ENCODE measurements around the gene COA8. TPM values are rescaled to one million over a fixed set of nuclear protein-coding genes. Genes with fewer than 3 reads are reported as not detected.

COA8 gene
- total and polyA plus RNA-seq, 2 of the 13 experiments (the other 11 are each of a cell fraction or from before 2014, with no cell fraction given) = 10.9 to 25.1 TPM

DNA sequence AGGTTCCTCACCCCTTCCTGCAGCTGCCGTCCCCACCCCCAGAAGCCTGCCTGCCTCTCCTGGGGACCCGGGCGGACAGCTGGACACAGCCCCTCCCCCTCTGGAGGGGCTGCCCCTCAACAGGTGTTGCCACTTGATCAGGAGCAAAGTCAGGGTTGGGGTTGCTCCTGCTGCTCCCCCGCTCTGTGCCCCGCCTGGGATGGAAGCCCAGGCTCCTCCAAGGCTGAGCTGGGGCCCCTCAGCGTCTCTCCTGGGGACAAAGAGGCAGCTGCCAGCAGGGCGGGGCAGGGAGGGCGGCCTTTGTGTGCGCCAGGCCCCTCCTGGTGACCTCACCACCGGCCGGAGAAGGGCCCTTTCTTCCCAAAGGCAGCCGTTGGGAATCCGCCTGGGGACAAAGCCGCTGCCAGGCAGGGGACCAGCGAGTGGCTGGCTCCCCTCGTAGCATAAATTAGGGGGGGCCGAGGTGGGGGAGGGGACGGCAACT, 20.1 kb upstream of the COA8 start (continued):
- TF ChIP-seq, protein P1, sequence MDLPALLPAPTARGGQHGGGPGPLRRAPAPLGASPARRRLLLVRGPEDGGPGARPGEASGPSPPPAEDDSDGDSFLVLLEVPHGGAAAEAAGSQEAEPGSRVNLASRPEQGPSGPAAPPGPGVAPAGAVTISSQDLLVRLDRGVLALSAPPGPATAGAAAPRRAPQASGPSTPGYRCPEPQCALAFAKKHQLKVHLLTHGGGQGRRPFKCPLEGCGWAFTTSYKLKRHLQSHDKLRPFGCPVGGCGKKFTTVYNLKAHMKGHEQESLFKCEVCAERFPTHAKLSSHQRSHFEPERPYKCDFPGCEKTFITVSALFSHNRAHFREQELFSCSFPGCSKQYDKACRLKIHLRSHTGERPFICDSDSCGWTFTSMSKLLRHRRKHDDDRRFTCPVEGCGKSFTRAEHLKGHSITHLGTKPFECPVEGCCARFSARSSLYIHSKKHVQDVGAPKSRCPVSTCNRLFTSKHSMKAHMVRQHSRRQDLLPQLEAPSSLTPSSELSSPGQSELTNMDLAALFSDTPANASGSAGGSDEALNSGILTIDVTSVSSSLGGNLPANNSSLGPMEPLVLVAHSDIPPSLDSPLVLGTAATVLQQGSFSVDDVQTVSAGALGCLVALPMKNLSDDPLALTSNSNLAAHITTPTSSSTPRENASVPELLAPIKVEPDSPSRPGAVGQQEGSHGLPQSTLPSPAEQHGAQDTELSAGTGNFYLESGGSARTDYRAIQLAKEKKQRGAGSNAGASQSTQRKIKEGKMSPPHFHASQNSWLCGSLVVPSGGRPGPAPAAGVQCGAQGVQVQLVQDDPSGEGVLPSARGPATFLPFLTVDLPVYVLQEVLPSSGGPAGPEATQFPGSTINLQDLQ (CRISPR knock-in tag; IDR thresholded peaks at IDR 0.05) = no peak
- TF ChIP-seq, protein P2, sequence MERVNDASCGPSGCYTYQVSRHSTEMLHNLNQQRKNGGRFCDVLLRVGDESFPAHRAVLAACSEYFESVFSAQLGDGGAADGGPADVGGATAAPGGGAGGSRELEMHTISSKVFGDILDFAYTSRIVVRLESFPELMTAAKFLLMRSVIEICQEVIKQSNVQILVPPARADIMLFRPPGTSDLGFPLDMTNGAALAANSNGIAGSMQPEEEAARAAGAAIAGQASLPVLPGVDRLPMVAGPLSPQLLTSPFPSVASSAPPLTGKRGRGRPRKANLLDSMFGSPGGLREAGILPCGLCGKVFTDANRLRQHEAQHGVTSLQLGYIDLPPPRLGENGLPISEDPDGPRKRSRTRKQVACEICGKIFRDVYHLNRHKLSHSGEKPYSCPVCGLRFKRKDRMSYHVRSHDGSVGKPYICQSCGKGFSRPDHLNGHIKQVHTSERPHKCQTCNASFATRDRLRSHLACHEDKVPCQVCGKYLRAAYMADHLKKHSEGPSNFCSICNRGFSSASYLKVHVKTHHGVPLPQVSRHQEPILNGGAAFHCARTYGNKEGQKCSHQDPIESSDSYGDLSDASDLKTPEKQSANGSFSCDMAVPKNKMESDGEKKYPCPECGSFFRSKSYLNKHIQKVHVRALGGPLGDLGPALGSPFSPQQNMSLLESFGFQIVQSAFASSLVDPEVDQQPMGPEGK (CRISPR knock-in tag; IDR thresholded peaks at IDR 0.05) = 0 out of 2 replicates have a peak, but pooled peaks have one; percentile 14
- TF ChIP-seq NFIB (CRISPR knock-in tag; IDR thresholded peaks at IDR 0.05; ENCODE audit: borderline replicate concordance) = no peak
- no peak for TF ChIP-seq EED (CRISPR knock-in tag; IDR thresholded peaks at IDR 0.05)
- TF ChIP-seq, protein P3, sequence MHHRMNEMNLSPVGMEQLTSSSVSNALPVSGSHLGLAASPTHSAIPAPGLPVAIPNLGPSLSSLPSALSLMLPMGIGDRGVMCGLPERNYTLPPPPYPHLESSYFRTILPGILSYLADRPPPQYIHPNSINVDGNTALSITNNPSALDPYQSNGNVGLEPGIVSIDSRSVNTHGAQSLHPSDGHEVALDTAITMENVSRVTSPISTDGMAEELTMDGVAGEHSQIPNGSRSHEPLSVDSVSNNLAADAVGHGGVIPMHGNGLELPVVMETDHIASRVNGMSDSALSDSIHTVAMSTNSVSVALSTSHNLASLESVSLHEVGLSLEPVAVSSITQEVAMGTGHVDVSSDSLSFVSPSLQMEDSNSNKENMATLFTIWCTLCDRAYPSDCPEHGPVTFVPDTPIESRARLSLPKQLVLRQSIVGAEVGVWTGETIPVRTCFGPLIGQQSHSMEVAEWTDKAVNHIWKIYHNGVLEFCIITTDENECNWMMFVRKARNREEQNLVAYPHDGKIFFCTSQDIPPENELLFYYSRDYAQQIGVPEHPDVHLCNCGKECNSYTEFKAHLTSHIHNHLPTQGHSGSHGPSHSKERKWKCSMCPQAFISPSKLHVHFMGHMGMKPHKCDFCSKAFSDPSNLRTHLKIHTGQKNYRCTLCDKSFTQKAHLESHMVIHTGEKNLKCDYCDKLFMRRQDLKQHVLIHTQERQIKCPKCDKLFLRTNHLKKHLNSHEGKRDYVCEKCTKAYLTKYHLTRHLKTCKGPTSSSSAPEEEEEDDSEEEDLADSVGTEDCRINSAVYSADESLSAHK (CRISPR knock-in tag; IDR thresholded peaks at IDR 0.05; ENCODE audit: borderline replicate concordance) = no peak
- TF ChIP-seq, protein P4, sequence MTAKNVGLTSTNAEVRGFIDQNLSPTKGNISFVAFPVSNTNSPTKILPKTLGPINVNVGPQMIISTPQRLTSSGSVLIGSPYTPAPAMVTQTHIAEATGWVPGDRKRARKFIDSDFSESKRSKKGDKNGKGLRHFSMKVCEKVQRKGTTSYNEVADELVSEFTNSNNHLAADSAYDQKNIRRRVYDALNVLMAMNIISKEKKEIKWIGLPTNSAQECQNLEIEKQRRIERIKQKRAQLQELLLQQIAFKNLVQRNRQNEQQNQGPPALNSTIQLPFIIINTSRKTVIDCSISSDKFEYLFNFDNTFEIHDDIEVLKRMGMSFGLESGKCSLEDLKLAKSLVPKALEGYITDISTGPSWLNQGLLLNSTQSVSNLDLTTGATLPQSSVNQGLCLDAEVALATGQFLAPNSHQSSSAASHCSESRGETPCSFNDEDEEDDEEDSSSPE (CRISPR knock-in tag; IDR thresholded peaks at IDR 0.05) = no peak
- TF ChIP-seq, protein P5, sequence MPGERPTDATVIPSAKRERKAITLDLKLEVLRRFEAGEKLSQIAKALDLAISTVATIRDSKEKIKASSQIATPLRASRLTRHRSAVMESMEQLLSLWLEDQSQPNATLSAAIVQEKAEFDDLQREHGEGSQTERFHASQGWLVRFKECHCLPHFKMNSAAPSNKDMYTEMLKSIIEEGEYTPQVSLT (CRISPR knock-in tag; IDR thresholded peaks at IDR 0.05; ENCODE audit: borderline replicate concordance, low read depth) = no peak
- TF ChIP-seq, protein P6, sequence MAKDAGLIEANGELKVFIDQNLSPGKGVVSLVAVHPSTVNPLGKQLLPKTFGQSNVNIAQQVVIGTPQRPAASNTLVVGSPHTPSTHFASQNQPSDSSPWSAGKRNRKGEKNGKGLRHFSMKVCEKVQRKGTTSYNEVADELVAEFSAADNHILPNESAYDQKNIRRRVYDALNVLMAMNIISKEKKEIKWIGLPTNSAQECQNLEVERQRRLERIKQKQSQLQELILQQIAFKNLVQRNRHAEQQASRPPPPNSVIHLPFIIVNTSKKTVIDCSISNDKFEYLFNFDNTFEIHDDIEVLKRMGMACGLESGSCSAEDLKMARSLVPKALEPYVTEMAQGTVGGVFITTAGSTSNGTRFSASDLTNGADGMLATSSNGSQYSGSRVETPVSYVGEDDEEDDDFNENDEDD (CRISPR knock-in tag; IDR thresholded peaks at IDR 0.05; ENCODE audit: borderline replicate concordance) = no peak
- TF ChIP-seq STAT5B (CRISPR knock-in tag; IDR thresholded peaks at IDR 0.05) = no peak
- TF ChIP-seq, protein P7, sequence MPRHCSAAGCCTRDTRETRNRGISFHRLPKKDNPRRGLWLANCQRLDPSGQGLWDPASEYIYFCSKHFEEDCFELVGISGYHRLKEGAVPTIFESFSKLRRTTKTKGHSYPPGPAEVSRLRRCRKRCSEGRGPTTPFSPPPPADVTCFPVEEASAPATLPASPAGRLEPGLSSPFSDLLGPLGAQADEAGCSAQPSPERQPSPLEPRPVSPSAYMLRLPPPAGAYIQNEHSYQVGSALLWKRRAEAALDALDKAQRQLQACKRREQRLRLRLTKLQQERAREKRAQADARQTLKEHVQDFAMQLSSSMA (CRISPR knock-in tag; IDR thresholded peaks at IDR 0.05) = no peak
- TF ChIP-seq POLR2G (IDR thresholded peaks at IDR 0.05; ENCODE audit: low read depth, low read length) = no peak
- TF ChIP-seq, protein P8, sequence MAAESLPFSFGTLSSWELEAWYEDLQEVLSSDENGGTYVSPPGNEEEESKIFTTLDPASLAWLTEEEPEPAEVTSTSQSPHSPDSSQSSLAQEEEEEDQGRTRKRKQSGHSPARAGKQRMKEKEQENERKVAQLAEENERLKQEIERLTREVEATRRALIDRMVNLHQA (CRISPR knock-in tag; IDR thresholded peaks at IDR 0.05) = no peak
- no peak for TF ChIP-seq NR2F6 (IDR thresholded peaks at IDR 0.05)
- TF ChIP-seq NR2F6 (CRISPR knock-in tag; IDR thresholded peaks at IDR 0.05) = no peak
- no peak for TF ChIP-seq GABPB1 (CRISPR knock-in tag; IDR thresholded peaks at IDR 0.05)
- no peak for TF ChIP-seq PHF8 (CRISPR knock-in tag; IDR thresholded peaks at IDR 0.05)

Measured in HepG2 (cell line).